ENCODE data around the gene GALNT5.

- TF ChIP-seq CTCF (IDR thresholded peaks at IDR 0.05; ENCODE audit: low read depth, low read length, missing input control) (no peak), ZBTB33 (IDR thresholded peaks at IDR 0.05) (no peak), MAX (IDR thresholded peaks at IDR 0.05) (no peak), REST (IDR thresholded peaks at IDR 0.05) (no peak), RXRA (IDR thresholded peaks at IDR 0.05) (no peak), RAD21 (IDR thresholded peaks at IDR 0.05) (no peak), ATF3 (IDR thresholded peaks at IDR 0.05) (no peak), GABPA (IDR thresholded peaks at IDR 0.05 in 1 of 2, conservative IDR thresholded peaks at IDR 0.05 in 1 of 2) (no peak), EGR1 (IDR thresholded peaks at IDR 0.05; ENCODE audit: low read depth in 2 of 2) (no peak), SP1 (IDR thresholded peaks at IDR 0.05) (no peak), FOXA1 (IDR thresholded peaks at IDR 0.05) (no peak)
Measured at GRCh38 chr2:157361526-157361925, 104.0 kb downstream of the GALNT5 start.
